ENCODE measurements around the gene ARSG.
A peak's percentile ranks its signal among the peaks of the same experiment; 100 is the strongest.
"Not testable (repeated sequence)": the region's sequence is repeated elsewhere in the genome, so short reads cannot be mapped to it uniquely, and the experiment has no call there.

ARSG gene

GRCh38 chr17:68306819-68307218 lies 15.5 kb downstream of the ARSG start:
- DNase-seq (ENCODE audit: low spot score) = no peak

- DNase-seq (ENCODE audit: low spot score) = no peak
Measured at GRCh38 chr17:68307443-68307842, 16.1 kb downstream of the ARSG start.

DNA sequence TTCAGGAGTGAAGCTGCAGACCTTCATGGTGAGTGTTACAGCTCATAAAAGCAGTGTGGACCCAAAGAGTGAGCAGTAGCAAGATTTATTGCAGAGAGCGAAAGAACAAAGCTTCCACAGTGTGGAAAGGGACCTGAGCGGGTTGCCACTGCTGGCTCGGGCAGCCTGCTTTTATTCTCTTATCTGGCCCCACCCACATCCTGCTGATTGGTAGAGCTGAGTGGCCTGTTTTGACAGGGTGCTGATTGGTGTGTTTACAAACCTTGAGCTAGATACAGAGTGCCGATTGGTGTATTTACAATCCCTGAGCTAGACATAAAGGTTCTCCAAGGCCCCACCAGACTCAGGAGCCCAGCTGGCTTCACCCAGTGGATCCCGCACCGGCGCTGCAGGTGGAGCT lies 17.2 kb downstream of the ARSG start:
- DNase-seq (ENCODE audit: low spot score) = not testable (repeated sequence)

- not testable (repeated sequence) for DNase-seq (ENCODE audit: low spot score)
Measured at GRCh38 chr17:68309066-68309670, 17.9 kb downstream of the ARSG start.

DNA sequence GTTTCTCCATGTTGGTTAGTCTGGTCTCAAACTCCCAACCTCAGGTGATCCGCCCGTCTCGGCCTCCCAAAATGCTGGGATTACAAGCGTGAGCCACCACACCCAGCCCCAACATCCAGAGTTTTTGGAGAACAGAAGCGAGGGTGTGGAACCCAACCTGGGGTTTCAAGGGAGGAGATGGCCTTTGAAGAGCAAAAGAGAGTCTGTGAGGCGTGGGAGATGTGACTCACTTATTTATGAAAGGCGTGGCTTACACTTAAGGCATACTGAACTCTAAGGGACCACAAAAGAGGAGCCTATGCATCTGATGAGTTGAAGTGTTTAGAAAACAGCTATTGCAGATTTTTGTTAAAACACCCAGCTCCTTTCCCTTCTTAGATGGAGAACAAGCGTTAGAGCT lies 18.9 kb downstream of the ARSG start:
- DNase-seq (ENCODE audit: low spot score) = no peak

DNA sequence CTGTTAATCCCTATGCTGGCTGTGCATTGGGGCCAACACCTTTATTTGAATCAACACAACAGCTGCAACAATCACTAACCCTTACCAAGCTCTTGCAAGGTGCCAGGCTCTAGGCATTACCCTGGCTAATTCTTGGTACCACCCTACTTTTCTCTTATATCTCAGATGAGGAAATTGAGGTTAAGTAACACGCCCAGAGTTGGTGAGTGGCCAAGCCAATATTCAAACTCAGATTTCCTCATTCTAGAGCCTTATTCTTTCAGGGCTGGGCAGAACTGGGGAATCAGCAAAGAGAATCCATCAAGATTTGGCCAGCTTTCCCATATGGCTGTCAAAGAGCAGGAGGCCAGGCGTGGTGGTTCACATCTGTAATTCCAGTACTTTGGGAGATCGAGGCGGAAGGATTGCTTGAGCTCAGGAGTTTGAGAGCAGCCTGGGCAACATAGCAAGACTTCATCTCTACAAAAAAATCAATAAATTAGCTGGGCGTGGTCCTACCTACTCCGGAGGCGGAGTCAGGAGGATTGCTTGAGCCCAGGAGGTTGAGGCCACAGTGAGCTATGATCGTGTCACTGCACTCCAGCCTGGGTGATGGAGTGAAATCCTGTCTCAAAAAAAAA lies 23.7 kb downstream of the ARSG start:
- DNase-seq (ENCODE audit: low spot score) = no peak

DNA sequence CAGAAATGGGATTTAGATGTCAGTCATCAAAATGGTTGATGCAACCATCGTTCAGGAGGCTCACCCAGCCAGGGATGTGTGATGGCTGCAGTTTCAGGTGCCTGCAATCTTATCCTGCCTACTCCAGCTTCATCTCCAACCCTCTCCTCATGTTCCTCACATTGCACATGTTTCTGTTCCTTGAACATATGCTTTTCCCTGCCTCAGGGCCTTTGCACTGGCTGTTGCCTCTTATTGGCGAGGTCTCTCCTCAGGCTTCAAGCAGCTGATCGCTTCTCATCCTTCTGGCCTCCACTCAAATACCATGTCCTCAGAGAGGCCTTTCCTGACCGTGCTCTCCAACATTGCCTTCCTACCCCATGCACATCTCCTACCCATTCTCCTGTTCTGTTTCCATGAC lies 24.6 kb downstream of the ARSG start:
- no peak for DNase-seq (ENCODE audit: low spot score)

DNA sequence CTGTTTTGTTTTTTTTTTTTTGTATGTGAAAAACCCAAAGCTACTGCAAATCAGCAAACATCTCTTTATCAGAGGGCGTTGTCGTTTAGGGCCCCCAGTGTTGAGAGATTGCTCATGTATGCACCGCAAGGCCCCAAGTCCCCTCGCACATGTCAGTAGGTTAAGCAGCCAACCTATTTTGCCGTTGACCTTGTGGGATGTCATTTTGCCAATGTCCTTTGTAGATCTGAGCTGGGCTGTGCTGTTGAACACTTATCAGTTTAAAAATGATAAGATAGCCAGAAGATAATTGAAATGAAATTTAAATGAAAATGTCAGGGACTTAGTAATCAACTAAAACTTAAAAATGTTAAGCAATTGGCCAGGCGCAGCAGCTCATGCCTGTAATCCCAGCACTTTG lies 26.2 kb downstream of the ARSG start:
- DNase-seq (ENCODE audit: low spot score) = no peak

- DNase-seq (ENCODE audit: low spot score) = peak; percentile 36
Measured at GRCh38 chr17:68318103-68318991, 27.1 kb downstream of the ARSG start.

DNA sequence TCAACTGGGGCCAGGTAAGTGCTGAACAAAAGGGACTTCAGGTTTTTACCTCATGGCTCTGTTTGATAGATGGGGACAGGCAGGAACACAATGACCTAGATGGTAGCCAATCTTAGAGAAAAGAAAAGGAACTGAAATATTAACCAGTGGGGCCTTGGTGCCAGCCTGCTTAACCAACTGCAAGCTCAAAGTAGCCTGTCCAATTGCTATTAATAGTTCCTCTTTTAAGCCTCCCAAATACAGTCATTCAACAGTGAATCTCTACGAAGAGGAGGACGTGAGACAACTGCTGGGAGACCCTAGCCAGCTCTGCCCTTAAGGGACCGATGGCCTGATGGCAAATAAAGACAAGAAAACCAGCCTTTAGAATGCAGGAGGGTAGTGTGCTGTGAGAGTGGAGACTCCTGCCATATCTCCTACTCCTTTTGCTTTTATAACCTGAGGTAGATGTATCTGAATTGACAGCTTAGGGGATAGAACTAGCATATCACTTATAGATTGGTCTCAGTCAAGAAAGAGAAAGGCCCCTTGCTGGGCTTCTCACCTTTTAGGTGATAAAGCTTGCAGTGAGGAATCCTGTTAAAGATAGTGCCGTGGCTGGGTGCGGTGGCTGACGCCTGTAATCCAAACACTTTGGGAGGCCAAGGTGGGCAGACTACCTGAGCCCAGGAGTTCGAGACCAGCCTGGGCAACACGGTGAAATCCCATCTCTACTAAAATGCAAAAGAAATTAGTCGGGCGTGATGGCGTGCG lies 28.3 kb downstream of the ARSG start:
- no peak for DNase-seq (ENCODE audit: low spot score)

- DNase-seq (ENCODE audit: low spot score) = no peak
Measured at GRCh38 chr17:68320311-68320865, 29.1 kb downstream of the ARSG start.

- DNase-seq (ENCODE audit: low spot score) = no peak
Measured at GRCh38 chr17:68320943-68321555, 29.8 kb downstream of the ARSG start.

DNA sequence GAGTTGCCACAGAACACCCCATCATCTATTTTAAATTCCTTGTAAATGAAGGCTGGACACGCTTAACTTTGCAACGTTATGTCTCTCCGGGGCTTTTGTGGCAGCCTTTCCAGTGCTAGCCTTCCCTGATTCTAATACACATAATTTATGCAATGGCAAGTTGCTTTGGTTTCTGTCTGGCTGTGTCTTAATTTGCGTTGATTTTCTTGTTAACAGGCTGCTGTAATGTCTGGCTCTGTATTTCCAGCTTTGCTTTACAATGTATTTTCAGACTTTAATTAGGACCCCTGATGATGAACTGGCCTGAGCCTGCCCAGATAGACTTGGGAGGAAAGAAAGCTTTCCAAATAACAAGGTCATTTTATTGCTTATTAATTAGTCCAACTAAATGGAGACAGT lies 30.3 kb downstream of the ARSG start:
- DNase-seq (ENCODE audit: low spot score) = no peak

DNA sequence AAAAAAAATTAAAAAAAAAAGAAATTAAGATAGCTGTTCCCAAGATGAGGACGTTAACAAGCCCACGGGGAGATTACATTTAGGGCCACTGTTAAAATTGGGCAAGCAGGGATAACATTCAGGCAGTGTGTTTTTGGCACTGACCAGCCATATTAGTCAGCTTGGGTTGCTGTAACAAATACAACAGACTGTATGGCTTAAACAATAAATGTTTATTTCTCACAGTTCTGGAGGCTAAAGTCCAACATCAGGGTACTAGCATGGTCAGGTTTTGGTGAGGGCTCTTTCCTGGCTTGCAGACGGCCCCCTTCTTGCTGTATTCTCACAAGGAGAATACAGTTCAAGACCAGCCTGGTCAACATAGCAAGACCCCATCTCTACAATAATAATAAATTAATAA lies 31.3 kb downstream of the ARSG start:
- no peak for DNase-seq (ENCODE audit: low spot score)

- no peak for DNase-seq (ENCODE audit: low spot score)
Measured at GRCh38 chr17:68324114-68324513, 32.8 kb downstream of the ARSG start.

- no peak for DNase-seq (ENCODE audit: low spot score)
Measured at GRCh38 chr17:68324654-68325336, 33.5 kb downstream of the ARSG start.

- DNase-seq (ENCODE audit: low spot score) = no peak
Measured at GRCh38 chr17:68325961-68326360, 34.7 kb downstream of the ARSG start.

GRCh38 chr17:68326681-68327080 lies 35.4 kb downstream of the ARSG start:
- no peak for DNase-seq (ENCODE audit: low spot score)

DNA sequence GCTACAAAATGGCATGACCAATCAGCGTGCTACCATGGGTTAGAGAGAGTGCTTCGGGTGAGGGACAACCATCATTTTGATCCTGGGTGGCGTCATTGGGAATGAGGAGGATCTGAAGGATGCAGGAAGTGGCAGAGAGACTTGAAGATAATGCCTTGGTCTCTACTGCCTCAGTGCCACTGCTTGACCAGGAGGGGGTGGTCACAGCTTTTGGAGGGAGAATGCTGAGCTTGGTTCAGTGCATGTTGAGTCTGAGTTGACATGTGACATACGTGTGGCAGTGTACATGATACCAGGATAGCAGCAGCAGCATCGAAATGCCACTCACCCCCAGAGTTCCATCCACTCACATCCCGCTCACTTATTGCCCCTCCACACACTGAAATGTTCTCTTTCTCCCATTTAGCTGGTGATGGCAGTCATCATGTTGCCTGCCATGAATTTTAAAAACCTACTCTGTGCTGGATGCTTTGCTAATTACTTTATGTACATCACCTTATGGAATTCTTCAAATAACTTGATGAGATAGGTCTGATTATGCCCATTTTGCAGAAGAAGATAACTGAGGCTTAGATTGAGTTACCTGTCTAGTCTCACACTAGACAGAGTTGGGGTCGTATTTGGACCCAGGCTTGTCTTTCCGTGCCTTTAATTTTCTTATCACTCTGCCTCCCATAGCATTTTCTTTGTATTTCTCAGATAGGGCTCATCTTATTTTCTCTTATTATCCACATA lies 36.7 kb downstream of the ARSG start:
- no peak for DNase-seq (ENCODE audit: low spot score)

DNA sequence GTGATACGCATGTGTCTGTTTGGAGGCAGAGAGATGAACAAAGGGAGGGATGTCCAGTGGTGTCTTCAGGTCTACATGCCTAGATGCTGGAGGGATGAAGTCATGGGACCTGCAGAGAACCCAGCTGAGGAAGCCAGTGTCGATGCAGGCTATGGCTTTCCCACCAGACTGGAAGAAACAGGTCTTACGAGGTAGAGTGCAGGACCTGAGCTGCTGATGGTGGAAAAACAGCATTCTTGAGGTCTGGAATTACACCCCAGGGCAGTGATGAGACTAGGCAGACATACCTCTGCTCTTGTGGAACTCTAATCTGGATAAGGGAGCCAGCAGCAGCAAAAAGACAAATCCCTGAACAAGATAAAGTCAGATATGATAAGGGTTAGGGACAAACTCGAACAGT lies 37.4 kb downstream of the ARSG start:
- DNase-seq (ENCODE audit: low spot score) = no peak

Data from HuH-7 (cell line).